Stomach (tissue), 9 donors: ENCODE measurements around the gene FYN. TPM values are rescaled to one million over a fixed set of nuclear protein-coding genes. Genes with fewer than 3 reads are reported as not detected.

Experiments used
- DNase-seq, 2 donors: peaks; one replicate each; pipeline versions ENCODE4 v3.0.0 to v3.0.0-alpha.2; 2013 to 2019
- H3K27ac ChIP-seq, 5 donors: fragments of 200-600 bp in 4 of 5; sonication (generic) in 4 of 5; one replicate each; pipeline ENCODE4 v1.5.1; 2013 to 2019; ENCODE audit warnings: mild to moderate bottlenecking in 1 of 5, moderate library complexity in 1 of 5
- H3K27me3 ChIP-seq, 3 donors: fragments of 200-600 bp; sonication (generic); one replicate each; pipeline ENCODE4 v1.5.1; 2017 to 2019; ENCODE audit warnings: mixed run types in 1 of 3
- H3K36me3 ChIP-seq, 4 donors: fragments of 200-600 bp; sonication (generic); 1 replicate in 3 of 4; 2 replicates in 1 of 4; pipeline ENCODE4 v1.5.1; 2016 to 2019
- H3K4me1 ChIP-seq, 4 donors: fragments of 200-600 bp; sonication (generic); one replicate each; pipeline ENCODE4 v1.5.1; 2016 to 2019
- H3K4me3 ChIP-seq, 4 donors: fragments of 200-600 bp; sonication (generic) in 3 of 4; one replicate each; pipeline ENCODE4 v1.5.1; 2016 to 2019; ENCODE audit warnings: mild to moderate bottlenecking in 1 of 4
- H3K9me3 ChIP-seq, 4 donors: fragments of 200-600 bp; sonication (generic); one replicate each; pipeline ENCODE4 v1.5.1; 2016 to 2019
- EP300 ChIP-seq: sonication (generic); formaldehyde crosslinking; IDR thresholded peaks from one replicate; pipeline ENCODE4 v1.6.1; 2017; ENCODE audit warnings: antibody characterized with exemption
- POLR2A ChIP-seq, 4 donors: fragments of 450-650 bp; IDR thresholded peaks; one replicate each; pipeline ENCODE4 v1.6.1; 2016; ENCODE audit warnings: antibody characterized with exemption in 4 of 4, control low read depth in 2 of 4, mild to moderate bottlenecking in 1 of 4, moderate library complexity in 1 of 4
- POLR2AphosphoS5 ChIP-seq, 3 donors: sonication (generic); formaldehyde crosslinking; IDR thresholded peaks; one replicate each; pipeline ENCODE4 v1.6.1; 2016; ENCODE audit warnings: antibody characterized with exemption in 3 of 3
- WGBS, 5 donors: extraction: QIAGEN DNeasy Blood & Tissue Kit in 3 of 5; methylation state at CpG; one replicate each; pipeline versions ENCODE4 v1.1.5 to v1.1.7; 2013 to 2018; 5-methylcytosine and 5-hydroxymethylcytosine counted together
- intact Hi-C: fragments of 100-400 bp; cut with DNase I; formaldehyde crosslinking; loops from one replicate; pipeline ENCODE4 v1.15.1; 2023; ENCODE audit warnings: low total_unique reads
- polyA plus RNA-seq, 3 donors: library from polyadenylated mRNA; stranded (reverse); fragments of 200-250 nt; gene quantifications; one replicate each; pipeline ENCODE4 v1.2.3, GENCODE V29; 2013
- total RNA-seq, 5 donors: library from RNA; depleted of rRNA; stranded (reverse); fragments of >200 nt; gene quantifications; one replicate each; pipeline versions ENCODE4 v1.1.0 to v1.2.3, GENCODE V29; 2014 to 2016
- TF ChIP-seq, protein P1 (sequence below), 7 experiments: fragments of 450-650 bp in 4 of 7; fragments of 200-600 bp in 3 of 7; sonication (generic) in 3 of 7; IDR thresholded peaks; one replicate each; pipeline ENCODE4 v1.5.1; 2016 to 2019; ENCODE audit warnings: antibody characterized with exemption in 7 of 7, control low read depth in 2 of 7, mild to moderate bottlenecking in 1 of 7
- donor health status: healthy with polysubstance abuse.
- donor health status: Bipolar disorder and iron deficiency.
- donor health status: healthy.

The FYN gene
- total and polyA plus RNA-seq, 8 donors: 8.4 to 146 (median 37.1) TPM

DNA sequence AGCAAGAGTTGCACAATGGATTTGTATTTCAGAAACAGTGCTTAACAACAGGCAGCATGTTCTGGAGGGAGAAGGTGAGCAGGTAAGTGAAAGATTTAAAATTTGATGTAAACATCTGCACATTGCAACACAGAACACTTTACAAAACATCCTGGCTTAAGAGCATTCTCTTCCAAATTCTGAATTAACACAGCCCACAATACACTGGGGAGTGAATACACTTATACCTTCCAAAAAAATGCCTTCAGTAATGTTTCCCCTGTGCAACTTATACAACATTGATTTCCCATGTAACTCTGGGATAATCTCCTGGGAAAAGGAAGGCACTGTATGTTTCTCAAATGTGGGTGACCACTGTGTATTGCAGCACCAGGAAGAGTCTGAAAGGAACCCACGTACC lies 127.6 kb downstream of the FYN start:
- DNase-seq: no peak
- Histone ChIP-seq H3K4me3 (no peak overlapping the region), H3K4me1 (peaks cover 0 to 41% (median 21%) of the 10 kb centered on the region in 4 donors), H3K36me3 (no peaks in the 10 kb centered on the region), H3K27me3 (no peaks in the 10 kb centered on the region), H3K9me3 (no peaks in the 10 kb centered on the region), H3K27ac (no peak overlapping the region)
- TF ChIP-seq EP300 (no peak), POLR2AphosphoS5 (IDR thresholded peaks at IDR 0.05) (no peak), POLR2A (IDR thresholded peaks at IDR 0.05) (no peak)
- TF ChIP-seq, protein P1, sequence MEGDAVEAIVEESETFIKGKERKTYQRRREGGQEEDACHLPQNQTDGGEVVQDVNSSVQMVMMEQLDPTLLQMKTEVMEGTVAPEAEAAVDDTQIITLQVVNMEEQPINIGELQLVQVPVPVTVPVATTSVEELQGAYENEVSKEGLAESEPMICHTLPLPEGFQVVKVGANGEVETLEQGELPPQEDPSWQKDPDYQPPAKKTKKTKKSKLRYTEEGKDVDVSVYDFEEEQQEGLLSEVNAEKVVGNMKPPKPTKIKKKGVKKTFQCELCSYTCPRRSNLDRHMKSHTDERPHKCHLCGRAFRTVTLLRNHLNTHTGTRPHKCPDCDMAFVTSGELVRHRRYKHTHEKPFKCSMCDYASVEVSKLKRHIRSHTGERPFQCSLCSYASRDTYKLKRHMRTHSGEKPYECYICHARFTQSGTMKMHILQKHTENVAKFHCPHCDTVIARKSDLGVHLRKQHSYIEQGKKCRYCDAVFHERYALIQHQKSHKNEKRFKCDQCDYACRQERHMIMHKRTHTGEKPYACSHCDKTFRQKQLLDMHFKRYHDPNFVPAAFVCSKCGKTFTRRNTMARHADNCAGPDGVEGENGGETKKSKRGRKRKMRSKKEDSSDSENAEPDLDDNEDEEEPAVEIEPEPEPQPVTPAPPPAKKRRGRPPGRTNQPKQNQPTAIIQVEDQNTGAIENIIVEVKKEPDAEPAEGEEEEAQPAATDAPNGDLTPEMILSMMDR (IDR thresholded peaks at IDR 0.05): no peak
- intact Hi-C loops: no loop called here
- 25 to 90% (median 77%) methylated on average over 1 of the region's 1 CpG for WGBS, 5 donors

DNA sequence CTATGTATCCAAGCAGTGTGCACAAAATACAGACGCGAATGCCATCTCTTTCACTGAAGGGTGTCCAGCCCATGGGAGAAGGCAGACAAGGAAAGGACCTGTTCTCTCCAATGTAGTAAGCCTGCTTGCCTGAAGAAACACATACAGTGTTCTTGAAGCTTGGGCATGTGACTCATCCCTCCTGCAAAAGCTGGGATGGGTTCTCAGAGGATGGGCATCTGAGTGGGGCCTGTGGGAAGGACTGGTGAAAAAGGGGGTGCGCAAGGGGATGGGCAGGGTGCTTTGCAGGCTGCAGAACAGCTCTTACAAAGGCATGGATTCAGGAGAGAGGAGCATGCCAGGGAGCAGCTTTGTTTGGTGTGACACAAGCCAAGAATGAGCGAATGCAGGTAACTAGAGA lies 128.1 kb downstream of the FYN start:
- intact Hi-C loops: no loop called here
- Histone ChIP-seq H3K4me3 (no peak overlapping the region), H3K4me1 (peaks cover 0 to 41% (median 21%) of the 10 kb centered on the region in 4 donors), H3K27ac (no peak overlapping the region), H3K27me3 (no peaks in the 10 kb centered on the region), H3K9me3 (no peaks in the 10 kb centered on the region), H3K36me3 (no peaks in the 10 kb centered on the region)
- no peak for DNase-seq
- no peak for TF ChIP-seq POLR2A (IDR thresholded peaks at IDR 0.05)
- TF ChIP-seq, protein P1 (IDR thresholded peaks at IDR 0.05): no peak
- no peak for TF ChIP-seq POLR2AphosphoS5 (IDR thresholded peaks at IDR 0.05)
- no peak for TF ChIP-seq EP300
- 89 to 97% (median 94%) methylated on average over 4 of the region's 4 CpGs for WGBS, 5 donors

DNA sequence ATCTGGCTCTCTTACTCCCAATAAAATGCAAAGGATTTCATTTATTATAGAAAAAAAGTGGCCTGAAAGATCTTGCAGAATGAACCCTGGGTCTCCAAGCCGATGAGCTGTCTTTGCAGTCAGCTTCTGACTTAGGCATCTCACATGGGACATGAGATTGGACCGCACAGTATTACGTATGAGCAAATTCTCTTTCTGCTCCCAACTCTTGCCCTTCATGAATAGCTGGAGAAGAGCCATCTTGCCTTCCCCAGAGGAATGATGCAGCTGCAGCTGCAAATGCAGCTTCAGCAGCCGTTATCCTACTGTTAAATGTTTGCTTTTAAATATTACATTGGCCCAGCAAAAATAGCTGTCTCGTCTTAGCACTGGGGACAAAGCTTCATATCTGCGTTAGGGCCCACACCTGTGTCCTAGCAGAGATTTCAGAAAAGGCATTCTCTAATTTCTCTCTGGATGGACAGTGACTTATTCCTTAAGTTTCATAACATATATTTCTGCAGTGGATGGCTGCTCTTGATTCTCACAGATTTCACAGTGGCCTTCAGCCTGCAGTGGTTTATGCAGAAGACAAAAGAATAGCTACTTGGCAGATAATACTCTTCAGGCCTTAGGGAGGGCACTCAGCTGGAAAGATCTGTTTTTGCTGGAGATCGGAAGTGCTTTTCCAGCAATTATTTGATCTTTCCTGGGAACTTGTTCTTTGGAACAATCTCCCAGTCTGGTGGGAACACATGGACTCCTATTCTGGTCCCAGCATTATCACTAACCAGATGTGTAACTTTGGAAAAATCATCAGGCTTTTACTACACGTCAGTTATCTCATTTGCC lies 129.2 kb downstream of the FYN start:
- Histone ChIP-seq H3K27ac (peak overlapping the region in 1 of 5 donors; percentile 3), H3K4me1 (peaks cover 4 to 41% (median 23%) of the 10 kb centered on the region in 4 donors)
- intact Hi-C loops: no loop called here

GRCh38 chr6:111743360-111743759 lies 129.9 kb downstream of the FYN start:
- Histone ChIP-seq H3K36me3 (no peaks in the 10 kb centered on the region), H3K4me1 (peaks cover 4 to 48% (median 23%) of the 10 kb centered on the region in 4 donors), H3K9me3 (no peaks in the 10 kb centered on the region), H3K4me3 (no peak overlapping the region), H3K27me3 (no peaks in the 10 kb centered on the region), H3K27ac (peak overlapping the region in 2 of 5 donors; percentile 3 to 5)
- DNase-seq: no peak
- no peak for TF ChIP-seq POLR2AphosphoS5 (IDR thresholded peaks at IDR 0.05)
- TF ChIP-seq POLR2A (IDR thresholded peaks at IDR 0.05): no peak
- no peak for TF ChIP-seq EP300
- TF ChIP-seq, protein P1 (IDR thresholded peaks at IDR 0.05): no peak
- WGBS, 5 donors: 76 to 87% (median 84%) methylated on average over 5 of the region's 5 CpGs
- intact Hi-C loops: no loop called here

More for the DNA sequence above, 129.2 kb downstream of the FYN start:
- DNase-seq: peak in 1 of 2 donors; percentile 83
- no peaks in the 10 kb centered on the region for H3K27me3 ChIP-seq
- 57 to 73% (median 68%) methylated on average over 8 of the region's 8 CpGs for WGBS, 5 donors
- no peaks in the 10 kb centered on the region for H3K36me3 ChIP-seq
- H3K4me3 ChIP-seq: no peak overlapping the region
- TF ChIP-seq POLR2A (IDR thresholded peaks at IDR 0.05): no peak
- no peak for TF ChIP-seq POLR2AphosphoS5 (IDR thresholded peaks at IDR 0.05)
- no peak for TF ChIP-seq EP300
- TF ChIP-seq, protein P1 (IDR thresholded peaks at IDR 0.05): no peak
- H3K9me3 ChIP-seq: no peaks in the 10 kb centered on the region
